H9 (cell line): ENCODE measurements around the gene SH3GL3. TPM values are rescaled to one million over a fixed set of nuclear protein-coding genes. Genes with fewer than 3 reads are reported as not detected.
A peak's percentile ranks its signal among the peaks of the same experiment; 100 is the strongest.

Source experiments
- DNase-seq: peaks from one replicate; pipeline ENCODE4 v3.0.0-alpha.2; 2017
- H2AFZ ChIP-seq: one replicate; pipeline ENCODE4 v1.6.1; 2013; ENCODE audit warnings: mild to moderate bottlenecking, low read length, control low read depth, moderate library complexity
- H2AK5ac ChIP-seq: 2 replicates; pipeline ENCODE4 v1.6.1; 2013; ENCODE audit warnings: low read length, control low read depth, mixed read lengths; ENCODE audit not compliant: insufficient read length
- H2BK120ac ChIP-seq: one replicate; pipeline ENCODE4 v1.6.1; 2013; ENCODE audit warnings: low read depth, mild to moderate bottlenecking, low read length, control low read depth, inconsistent platforms; ENCODE audit not compliant: poor library complexity, severe bottlenecking
- H2BK12ac ChIP-seq: 2 replicates; pipeline ENCODE4 v1.6.1; 2013; ENCODE audit warnings: low read length, control low read depth, mixed read lengths, low read depth; ENCODE audit not compliant: insufficient read length
- H2BK15ac ChIP-seq: 2 replicates; pipeline ENCODE4 v1.6.1; 2013; ENCODE audit warnings: low read depth, low read length, control low read depth
- H2BK20ac ChIP-seq: one replicate; pipeline ENCODE4 v1.6.1; 2013; ENCODE audit warnings: low read depth, mild to moderate bottlenecking, low read length, control low read depth, inconsistent platforms; ENCODE audit not compliant: poor library complexity, severe bottlenecking
- H2BK5ac ChIP-seq: 2 replicates; pipeline ENCODE4 v1.6.1; 2013; ENCODE audit warnings: low read length, control low read depth, mixed read lengths; ENCODE audit not compliant: insufficient read length
- H3K14ac ChIP-seq: 2 replicates; pipeline ENCODE4 v1.6.1; 2013; ENCODE audit warnings: low read length, control low read depth; ENCODE audit not compliant: insufficient read depth
- H3K18ac ChIP-seq: 2 replicates; pipeline ENCODE4 v1.6.1; 2013; ENCODE audit warnings: low read depth, mild to moderate bottlenecking, mixed read lengths, low read length, control low read depth; ENCODE audit not compliant: insufficient read length
- H3K23ac ChIP-seq: 2 replicates; pipeline ENCODE4 v1.6.1; 2013; ENCODE audit warnings: low read length, control low read depth, mixed read lengths, low read depth; ENCODE audit not compliant: insufficient read length
- H3K23me2 ChIP-seq: 2 replicates; pipeline ENCODE4 v1.6.1; 2013; ENCODE audit warnings: low read depth, mild to moderate bottlenecking, mixed read lengths, low read length, control low read depth; ENCODE audit not compliant: insufficient read length, poor library complexity, severe bottlenecking
- H3K27ac ChIP-seq: 2 replicates; pipeline ENCODE4 v1.5.1; 2013; ENCODE audit warnings: low read length, control low read depth, mixed read lengths, low read depth; ENCODE audit not compliant: insufficient read length
- H3K27me3 ChIP-seq: 2 replicates; pipeline ENCODE4 v1.6.1; 2013; ENCODE audit warnings: low read length, control low read depth, inconsistent platforms; ENCODE audit not compliant: insufficient read depth
- H3K4ac ChIP-seq: 2 replicates; pipeline ENCODE4 v1.6.1; 2013; ENCODE audit warnings: low read depth, mild to moderate bottlenecking, control low read depth, inconsistent platforms, low read length, moderate library complexity
- H3K4me1 ChIP-seq: 2 replicates; pipeline ENCODE4 v1.6.1; 2013; ENCODE audit warnings: low read length, control low read depth, inconsistent platforms; ENCODE audit not compliant: insufficient read depth
- H3K4me2 ChIP-seq: 2 replicates; pipeline ENCODE4 v1.6.1; 2013; ENCODE audit warnings: low read length, control low read depth, mixed read lengths; ENCODE audit not compliant: insufficient read length, insufficient read depth
- H3K56ac ChIP-seq: 2 replicates; pipeline ENCODE4 v1.6.1; 2013; ENCODE audit warnings: low read depth, mild to moderate bottlenecking, mixed read lengths, low read length, control low read depth; ENCODE audit not compliant: insufficient read length
- H3K79me1 ChIP-seq: 2 replicates; pipeline ENCODE4 v1.6.1; 2013; ENCODE audit warnings: low read depth, mild to moderate bottlenecking, moderate library complexity, low read length, control low read depth, inconsistent platforms; ENCODE audit not compliant: insufficient read depth, poor library complexity, severe bottlenecking
- H3K79me2 ChIP-seq: 2 replicates; pipeline ENCODE4 v1.6.1; 2013; ENCODE audit warnings: low read length, control low read depth, inconsistent platforms; ENCODE audit not compliant: insufficient read depth
- H3K9ac ChIP-seq: 2 replicates; pipeline ENCODE4 v1.6.1; 2013; ENCODE audit warnings: low read length, control low read depth, mixed read lengths; ENCODE audit not compliant: insufficient read length; ENCODE audit errors: extremely low read depth
- H3K9me3 ChIP-seq: one replicate; pipeline ENCODE4 v1.6.1; 2013; ENCODE audit warnings: low read depth, low read length, inconsistent platforms; ENCODE audit not compliant: control insufficient read depth
- H3T11ph ChIP-seq: one replicate; pipeline ENCODE4 v1.6.1; 2013; ENCODE audit warnings: mild to moderate bottlenecking, low read length, control low read depth, inconsistent platforms
- H4K20me1 ChIP-seq: one replicate; pipeline ENCODE4 v1.6.1; 2013; ENCODE audit not compliant: control insufficient read depth, insufficient read length, insufficient read depth
- H4K5ac ChIP-seq: 2 replicates; pipeline ENCODE4 v1.6.1; 2013; ENCODE audit warnings: low read depth, mild to moderate bottlenecking, mixed read lengths, low read length, control low read depth; ENCODE audit not compliant: insufficient read length
- H4K8ac ChIP-seq: replicated peaks from 2 replicates; pipeline ENCODE4 v1.6.1; 2013; ENCODE audit warnings: low read length, control low read depth, mixed read lengths, low read depth; ENCODE audit not compliant: insufficient read length
- H4K91ac ChIP-seq: 2 replicates; pipeline ENCODE4 v1.6.1; 2013; ENCODE audit warnings: low read depth, mild to moderate bottlenecking, moderate library complexity, mixed read lengths, low read length, control low read depth; ENCODE audit not compliant: insufficient read length
- H3K27ac Mint-ChIP-seq, 3 experiments: 2 replicates in 2 of 3; 3 replicates in 1 of 3; pipeline ENCODE4 v1.8.0; 2020 to 2021; ENCODE audit warnings: mixed read lengths in 3 of 3, mild to moderate bottlenecking in 1 of 3, moderate library complexity in 1 of 3
- H3K27me3 Mint-ChIP-seq: 2 replicates; pipeline ENCODE4 v1.8.0; 2021; ENCODE audit warnings: low read depth, mild to moderate bottlenecking, moderate library complexity, mixed read lengths
- H3K36me3 Mint-ChIP-seq, 3 experiments: 2 replicates in 2 of 3; 3 replicates in 1 of 3; pipeline ENCODE4 v1.8.0; 2020 to 2021; ENCODE audit warnings: low read depth in 3 of 3, mixed read lengths in 3 of 3; ENCODE audit not compliant: insufficient read depth in 1 of 3
- H3K4me1 Mint-ChIP-seq, 2 experiments: 2 replicates each; pipeline ENCODE4 v1.8.0; 2020; ENCODE audit warnings: mixed read lengths in 2 of 2
- H3K4me3 Mint-ChIP-seq, 2 experiments: 2 replicates in 1 of 2; 3 replicates in 1 of 2; pipeline ENCODE4 v1.8.0; 2020 to 2021; ENCODE audit warnings: mild to moderate bottlenecking in 2 of 2, mixed read lengths in 2 of 2, moderate library complexity in 1 of 2
- H3K9me3 Mint-ChIP-seq, 2 experiments: 2 replicates in 1 of 2; 3 replicates in 1 of 2; pipeline ENCODE4 v1.8.0; 2020; ENCODE audit warnings: mild to moderate bottlenecking in 2 of 2, mixed read lengths in 2 of 2, moderate library complexity in 1 of 2
- CTCF ChIP-seq: fragments of 200-600 bp; sonication (generic); conservative IDR thresholded peaks from 3 replicates; pipeline ENCODE4 v1.8.0; 2021; ENCODE audit warnings: antibody characterized with exemption, mild to moderate bottlenecking
- WGBS: extraction: QIAGEN DNeasy Blood & Tissue Kit; methylation state at CpG from one replicate; pipeline ENCODE4 v1.1.7; 2013; ENCODE audit warnings: missing lambda C conversion rate, low lambda C conversion rate, mixed read lengths; ENCODE audit not compliant: insufficient read length; ENCODE audit errors: extremely low coverage; 5-methylcytosine and 5-hydroxymethylcytosine counted together
- total RNA-seq: library from RNA; stranded (reverse); gene quantifications from 2 replicates; pipeline ENCODE4 v1.2.1, GENCODE V29; 2021

Gene SH3GL3
- total RNA-seq, 1 experiment from 2014 or later, result 11.2 TPM

- Histone ChIP-seq H3K56ac (no peak overlapping the region), H2BK120ac (no peak overlapping the region), H2BK15ac (no peak overlapping the region), H3T11ph (no peak overlapping the region), H3K4me1 (peaks cover 7% of the 10 kb centered on the region), H2AFZ (no peak overlapping the region), H3K18ac (no peak overlapping the region), H2BK20ac (no peak overlapping the region), H3K23ac (no peak overlapping the region), H4K91ac (no peak overlapping the region), H3K79me1 (no peaks in the 10 kb centered on the region), H3K27me3 (no peaks in the 10 kb centered on the region), H3K9ac (no peak overlapping the region), H3K14ac (no peak overlapping the region), H2BK12ac (no peak overlapping the region), H3K4ac (no peak overlapping the region), H4K8ac (no peak overlapping the region), H2AK5ac (no peak overlapping the region), H3K27ac (no peak overlapping the region), H3K4me2 (no peak overlapping the region), H3K9me3 (no peaks in the 10 kb centered on the region), H2BK5ac (no peak overlapping the region), H4K20me1 (no peaks in the 10 kb centered on the region), H3K23me2 (no peaks in the 10 kb centered on the region), H3K79me2 (no peaks in the 10 kb centered on the region), H4K5ac (no peak overlapping the region)
- no peak for TF ChIP-seq CTCF
- Mint-ChIP-seq H3K9me3 (peaks cover 0 to 2% of the 10 kb centered on the region in 2 experiments; a peak in 2 of 5 replicates), H3K36me3 (peaks cover 0 to 7% (median 1%) of the 10 kb centered on the region in 3 experiments; a peak in 1 of 7 replicates), H3K27ac (0 out of 7 replicates have a peak overlapping the region, but pooled peaks of 1 of the 3 experiments have one; percentile 11), H3K4me1 (peaks cover 17 to 23% of the 10 kb centered on the region in 2 experiments), H3K4me3 (no peak overlapping the region), H3K27me3 (no peaks in the 10 kb centered on the region)
- WGBS, result no CpG with 5 or more reads among the region's 3 CpGs
- no peak for DNase-seq
Measured at GRCh38 chr15:83472151-83472550, 25.0 kb downstream of the SH3GL3 start.
